CD4-positive, alpha-beta T cell treated with Interleukin-2 at 100 ng/mL for 4 hours (primary cell): ENCODE results near the gene RND3.

ENCODE experiments used
- DNase-seq: peaks from one replicate; pipeline ENCODE4 v3.0.0-alpha.2; 2020; ENCODE audit warnings: low spot score

The RND3 gene

DNA sequence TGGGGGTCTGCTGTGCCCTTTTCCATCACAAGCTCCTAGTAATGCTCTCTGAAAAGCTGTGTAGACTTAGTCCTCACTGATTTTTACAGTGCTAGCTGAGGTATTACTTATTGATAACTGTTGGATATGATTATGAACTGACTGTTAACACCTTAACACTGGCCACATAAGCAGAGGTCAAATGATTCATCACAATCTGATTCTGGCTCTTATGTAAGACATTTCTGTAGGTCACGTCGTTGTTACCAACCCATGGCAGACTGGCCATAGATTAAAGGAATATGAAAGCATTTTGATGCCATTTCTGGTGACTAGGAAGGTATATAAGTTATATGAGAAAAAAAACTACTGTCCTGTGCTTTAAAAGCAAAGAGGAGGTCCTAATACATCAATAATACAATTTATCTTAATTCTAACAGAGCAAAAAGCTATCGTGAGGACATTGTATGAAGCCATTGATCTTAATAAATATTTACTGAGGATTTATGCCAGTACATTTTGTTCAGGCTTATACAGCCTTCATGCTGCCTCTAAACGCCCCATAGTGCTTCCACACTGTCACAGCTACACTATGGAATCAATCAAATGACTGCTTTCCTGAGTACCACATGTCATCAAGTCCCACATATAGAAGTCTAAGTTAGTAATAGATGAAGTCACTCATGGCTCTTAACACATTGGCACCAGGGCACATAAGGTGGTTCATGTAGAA is 6.9 kb upstream of the RND3 start:
- no peak for DNase-seq

DNA sequence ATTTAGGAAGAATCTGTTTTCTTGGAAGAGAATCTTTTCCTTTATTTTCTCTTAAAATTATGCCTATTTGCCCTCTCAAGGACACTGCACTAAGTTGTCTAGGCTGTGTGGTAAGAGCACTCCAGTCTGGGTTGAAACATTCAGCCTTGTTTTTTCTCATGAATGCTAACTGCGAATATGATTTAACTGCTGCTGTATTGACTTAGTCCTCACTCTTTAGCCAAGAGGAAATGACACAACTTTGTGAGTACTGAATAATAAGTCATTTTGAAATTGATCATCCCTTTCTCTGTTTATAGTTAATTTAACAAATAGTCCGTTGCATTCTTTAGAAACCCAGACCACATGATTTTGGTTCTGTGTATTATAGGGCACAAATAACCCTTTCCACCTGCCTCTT is 4.5 kb upstream of the RND3 start:
- no peak for DNase-seq

DNA sequence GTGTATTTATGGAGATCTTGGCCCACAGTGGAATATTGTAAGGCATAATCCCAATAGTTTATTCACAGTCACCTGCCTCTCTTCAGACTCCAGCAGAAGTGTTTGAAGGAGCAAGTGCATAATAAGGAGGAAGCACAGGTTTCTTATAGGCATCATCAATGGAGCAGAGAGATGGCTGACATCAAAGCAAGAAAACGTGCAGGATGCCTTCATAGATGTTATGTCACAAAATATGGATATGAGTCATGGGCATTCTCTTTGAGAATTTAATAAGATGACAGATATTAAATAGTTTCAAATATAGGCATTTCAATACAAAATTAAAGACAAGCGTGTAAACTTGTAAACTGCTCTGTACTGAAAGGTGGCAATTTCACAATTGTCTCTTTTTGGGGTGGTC is 4.0 kb upstream of the RND3 start:
- DNase-seq = no peak

DNA sequence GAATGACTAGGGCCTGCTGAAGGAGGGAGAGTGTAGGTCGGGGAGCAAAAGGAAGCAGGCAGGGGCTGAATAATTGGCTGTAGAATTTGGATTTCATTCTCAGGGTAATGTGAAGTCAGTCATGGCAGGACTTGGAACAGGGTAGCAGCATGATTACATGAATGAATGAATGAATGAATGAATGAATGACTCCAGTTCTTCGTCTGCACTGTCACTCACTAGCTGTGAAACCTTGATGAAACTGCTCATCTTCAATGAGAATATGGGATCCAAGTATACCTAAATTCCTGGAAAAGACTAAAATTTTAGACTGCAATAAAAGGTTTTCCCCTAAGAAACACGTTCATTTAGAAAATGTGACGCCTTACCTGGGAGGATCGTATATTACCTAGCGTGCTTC is 3.0 kb upstream of the RND3 start:
- no peak for DNase-seq

DNA sequence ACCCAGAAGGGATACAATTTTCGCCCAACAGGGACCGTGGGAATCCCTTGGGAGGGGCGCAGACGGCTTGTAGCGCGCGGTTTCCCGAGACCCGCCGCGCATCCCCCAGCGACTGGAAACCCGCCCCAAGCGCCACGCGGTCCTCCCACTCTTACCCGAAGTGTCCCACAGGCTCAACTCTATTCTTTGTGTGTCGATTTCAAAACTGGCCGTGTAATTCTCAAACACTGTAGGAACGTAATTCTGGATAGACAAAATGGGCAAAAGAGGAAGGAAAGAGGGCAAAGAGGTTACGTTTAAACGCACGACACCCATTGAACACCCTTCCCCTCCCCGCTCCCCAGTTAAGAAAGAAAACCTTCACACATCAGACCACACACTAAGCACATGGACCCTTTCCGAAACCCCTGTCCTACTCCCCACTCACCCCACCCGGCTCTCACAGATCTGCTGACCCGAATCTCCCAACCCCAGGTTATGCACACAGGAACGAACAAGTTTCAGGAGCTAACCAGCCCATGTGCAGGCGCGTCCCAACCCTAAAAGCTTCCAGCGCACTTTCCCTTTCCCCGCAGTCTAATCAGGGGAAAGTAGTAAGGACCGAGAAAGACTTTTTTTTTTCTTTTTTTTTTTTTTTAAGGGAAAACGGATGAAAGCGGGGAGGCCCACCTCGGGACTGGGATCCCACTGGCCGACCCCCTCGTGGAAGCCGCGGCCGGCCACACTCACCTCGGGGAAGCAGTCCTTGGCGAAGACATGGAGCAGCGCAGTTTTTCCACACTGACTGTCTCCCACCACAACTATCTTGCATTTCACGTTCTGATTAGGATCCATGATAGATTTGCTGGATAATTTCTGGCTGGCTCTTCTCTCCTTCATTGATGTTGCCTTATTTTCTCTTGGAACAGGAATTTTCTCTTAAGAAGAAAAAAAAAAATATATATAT is 655 bp downstream of the RND3 start:
- no peak for DNase-seq

DNA sequence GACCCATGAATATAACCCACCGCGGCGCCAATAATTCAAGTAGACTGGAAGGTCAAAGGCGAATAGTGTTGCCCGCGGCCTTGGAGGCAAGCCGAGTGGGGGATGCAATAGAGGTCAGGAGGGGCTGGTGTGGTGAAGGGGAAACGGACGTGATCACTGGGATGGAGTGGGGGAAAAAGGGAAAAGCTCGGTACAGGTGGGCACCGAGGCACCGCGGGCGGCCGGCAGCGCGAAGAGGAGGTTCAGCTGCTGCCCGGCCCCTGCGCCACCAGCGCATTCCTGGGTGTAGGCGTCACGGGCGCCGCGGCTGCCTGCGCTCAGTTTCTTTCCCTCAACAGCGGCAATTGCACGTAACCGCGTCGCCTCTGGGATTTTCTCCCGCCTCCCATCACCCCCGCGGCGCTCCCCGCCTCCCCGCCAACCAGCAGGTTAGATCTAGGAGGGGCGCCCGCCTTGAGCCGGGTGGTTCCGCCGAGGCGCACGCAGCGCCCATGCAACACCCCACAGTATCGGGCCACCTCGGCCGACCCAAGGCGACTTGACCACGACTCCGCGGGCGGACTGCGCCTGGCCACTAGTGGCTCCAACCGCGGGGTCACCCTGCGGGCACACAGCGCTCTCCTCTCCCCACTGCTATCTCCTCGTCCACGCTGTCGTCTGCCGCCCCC is 1.5 kb downstream of the RND3 start:
- DNase-seq = no peak

DNA sequence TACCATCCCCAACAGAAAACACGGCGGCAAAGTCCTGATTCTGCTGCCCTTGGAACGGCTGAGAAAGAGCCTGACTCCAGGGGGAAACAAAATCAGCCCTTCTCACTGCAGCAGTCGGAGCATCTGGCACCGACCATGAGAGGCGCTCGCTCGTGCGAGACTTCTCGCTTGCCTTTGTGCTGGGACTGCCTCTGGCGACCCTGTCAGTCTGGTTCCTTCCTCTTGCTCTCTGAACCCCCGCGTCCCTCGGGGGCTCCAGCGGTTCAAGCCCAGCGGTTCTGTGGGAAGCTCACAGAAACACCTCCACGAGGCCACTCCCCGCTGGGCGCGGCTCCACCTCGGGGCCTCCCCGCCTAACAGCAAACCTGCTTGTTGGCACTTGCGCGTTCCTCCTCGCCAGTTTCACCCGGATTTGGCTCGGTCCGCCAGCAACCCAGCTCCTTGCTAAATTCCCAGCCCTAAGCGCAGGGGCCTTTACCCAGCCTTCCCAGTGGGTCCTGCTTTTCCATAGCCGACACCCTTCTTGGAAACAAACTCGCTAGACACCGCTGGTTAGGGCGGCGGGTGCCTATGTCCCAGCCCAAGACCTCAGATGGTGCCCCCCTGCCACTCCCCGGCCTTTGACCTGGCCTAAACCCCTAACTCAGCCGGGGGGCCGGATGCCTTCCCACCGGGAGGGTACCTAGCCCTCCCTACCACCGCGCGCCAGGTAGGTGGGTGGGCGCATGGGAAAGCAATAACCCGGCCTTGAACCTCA is 2.2 kb downstream of the RND3 start:
- DNase-seq = no peak

DNA sequence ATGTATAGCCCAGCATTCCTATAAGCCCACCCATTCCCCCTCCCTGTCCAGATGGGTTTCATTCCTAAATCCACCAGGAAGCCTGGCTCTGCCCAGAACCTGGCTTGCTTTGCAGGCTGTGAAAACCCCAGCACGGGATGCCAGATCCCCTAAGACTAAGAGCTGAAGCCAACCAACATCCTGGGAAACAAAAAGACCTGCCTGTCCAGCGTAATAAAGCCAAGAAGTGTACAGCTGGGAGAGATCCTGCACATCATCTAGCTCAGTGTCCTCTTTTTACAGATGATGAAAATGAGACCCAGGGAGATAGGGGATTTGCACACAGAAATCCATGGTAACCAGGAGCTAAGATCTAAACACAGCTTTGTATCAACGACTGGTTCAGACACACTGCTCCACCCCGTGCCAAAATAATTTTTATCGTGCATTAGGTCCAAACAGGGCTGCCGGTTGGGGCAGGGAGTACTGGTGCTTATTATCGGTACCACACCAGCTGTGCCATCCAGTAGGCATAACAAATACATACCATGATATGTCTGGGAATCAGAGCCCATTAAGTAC is 2.9 kb downstream of the RND3 start:
- DNase-seq = no peak

DNA sequence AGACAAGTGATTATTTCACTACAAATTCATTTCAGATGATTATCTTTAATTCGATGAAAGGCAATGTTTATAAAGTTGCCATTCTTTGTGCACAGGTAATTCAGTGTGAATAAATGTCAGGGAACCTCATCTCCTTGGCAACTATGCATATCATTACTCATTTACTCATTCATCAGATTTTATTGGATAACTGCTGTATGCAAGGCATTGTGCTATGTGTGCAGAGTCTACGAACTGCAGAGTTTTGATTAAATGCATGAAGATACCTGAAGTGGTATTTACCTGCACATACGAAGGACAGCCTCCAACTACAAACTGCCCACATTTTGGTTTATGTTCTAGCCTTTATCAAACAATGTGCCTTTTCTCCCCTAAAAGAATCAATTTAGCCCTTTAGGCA is 3.5 kb downstream of the RND3 start:
- DNase-seq = no peak

DNA sequence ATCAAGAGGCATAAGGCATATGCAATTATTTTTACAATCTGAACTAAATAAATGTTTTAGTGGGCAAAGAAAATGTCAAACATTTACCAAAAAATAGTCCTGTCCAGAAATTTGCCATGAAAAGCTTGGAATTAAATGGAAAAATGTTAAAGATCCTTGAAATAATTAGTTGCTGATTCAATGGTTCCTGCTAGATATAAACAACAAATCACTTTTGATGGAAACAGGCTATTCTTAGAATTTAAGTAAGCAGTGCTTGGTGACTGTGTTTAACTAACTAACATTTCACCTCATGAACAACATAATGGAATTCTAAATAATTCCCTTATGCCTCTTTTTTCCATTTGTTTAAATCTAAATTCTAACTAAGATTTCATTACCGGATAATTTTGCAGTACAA is 3.9 kb downstream of the RND3 start:
- no peak for DNase-seq

DNA sequence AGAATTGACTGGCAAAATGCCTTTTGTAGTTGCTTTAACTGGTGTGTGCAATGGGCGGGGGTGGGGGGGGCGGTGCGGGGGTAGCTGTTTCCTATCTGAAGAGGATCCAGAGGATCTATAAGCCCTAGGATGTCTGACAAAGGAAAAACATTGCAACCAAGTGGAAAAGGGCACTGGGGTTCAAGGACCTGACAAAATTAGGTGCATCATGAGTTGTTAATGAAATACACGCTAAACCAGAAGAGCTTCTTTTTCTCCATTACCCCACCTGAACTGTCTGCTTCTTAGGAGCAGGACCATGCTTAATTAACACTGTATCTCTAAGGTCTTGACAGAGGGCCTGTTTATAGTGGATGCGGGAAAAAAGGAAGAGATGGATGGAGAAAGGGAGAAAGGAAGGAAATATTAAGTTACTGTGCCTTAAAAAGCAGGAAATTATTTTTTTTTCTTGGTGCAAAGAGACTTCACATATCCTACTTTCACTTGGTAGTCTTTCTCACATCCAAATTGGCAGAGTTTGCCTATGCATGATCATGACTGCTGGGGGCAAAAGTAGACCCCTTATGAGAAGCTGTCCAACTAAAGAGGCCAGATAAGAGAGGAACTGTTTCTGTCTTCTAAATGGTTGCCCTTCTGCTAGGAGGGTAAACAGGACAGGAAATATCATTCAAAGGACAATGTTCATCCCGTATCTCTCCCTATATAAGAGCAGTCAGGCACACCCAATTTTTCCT is 4.6 kb downstream of the RND3 start:
- no peak for DNase-seq

DNA sequence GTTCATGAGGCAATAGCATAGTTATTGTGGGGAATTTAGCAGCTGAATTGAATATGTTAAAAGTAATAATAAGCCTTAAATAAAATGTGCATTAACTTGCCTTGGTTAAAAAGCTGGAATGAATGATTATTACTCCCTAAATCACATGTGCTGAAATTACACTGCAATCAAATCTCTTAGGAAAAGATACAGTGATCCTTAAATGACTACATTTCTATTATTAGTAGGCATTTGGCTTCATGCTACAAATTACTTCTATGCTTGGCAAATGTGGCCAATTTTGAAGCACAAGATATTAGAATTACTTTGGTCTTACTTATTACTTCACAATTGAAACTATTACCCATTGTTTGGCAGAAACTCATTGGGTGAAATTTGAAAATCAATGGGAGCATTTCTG is 5.4 kb downstream of the RND3 start:
- no peak for DNase-seq

DNA sequence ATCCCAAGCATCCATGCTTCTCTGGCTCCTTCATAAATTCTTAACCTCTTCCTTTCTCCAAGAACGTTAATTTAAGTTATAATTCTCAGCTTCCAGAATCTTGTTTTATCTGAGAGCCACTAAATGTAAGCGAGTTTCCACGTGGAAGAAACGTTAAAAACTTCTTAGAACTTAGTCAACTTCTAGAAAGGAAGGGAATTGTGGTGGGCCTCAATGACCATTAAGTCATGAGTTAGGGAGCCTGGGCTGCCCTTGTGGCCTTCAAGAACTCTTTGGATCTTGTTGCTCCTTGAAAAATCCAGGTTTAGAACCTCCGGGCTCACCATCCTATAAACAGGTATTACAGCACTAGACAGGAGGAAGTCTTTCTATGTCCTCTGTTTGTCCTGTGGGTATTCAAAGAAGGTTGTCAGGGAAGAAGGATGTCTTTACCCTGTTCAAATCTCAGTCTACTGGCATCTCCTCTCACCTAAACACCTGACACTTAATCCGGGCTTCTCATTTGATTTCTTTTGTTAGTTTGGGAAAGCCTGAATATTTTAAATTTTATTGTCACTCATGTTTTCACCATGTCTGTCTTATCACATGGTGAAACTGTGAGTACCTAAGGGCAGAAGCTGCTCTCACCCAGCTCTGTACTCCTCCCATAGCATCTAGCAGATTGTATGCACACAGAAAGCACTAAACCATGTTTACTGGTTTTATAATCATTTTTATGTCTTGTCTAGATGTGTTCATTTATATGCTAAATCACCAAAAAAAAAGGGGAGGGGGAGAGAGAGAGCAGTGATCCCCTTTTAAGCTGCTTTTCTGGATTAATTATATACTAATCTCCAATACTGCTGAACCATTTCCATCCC is 6.3 kb downstream of the RND3 start:
- DNase-seq = no peak

DNA sequence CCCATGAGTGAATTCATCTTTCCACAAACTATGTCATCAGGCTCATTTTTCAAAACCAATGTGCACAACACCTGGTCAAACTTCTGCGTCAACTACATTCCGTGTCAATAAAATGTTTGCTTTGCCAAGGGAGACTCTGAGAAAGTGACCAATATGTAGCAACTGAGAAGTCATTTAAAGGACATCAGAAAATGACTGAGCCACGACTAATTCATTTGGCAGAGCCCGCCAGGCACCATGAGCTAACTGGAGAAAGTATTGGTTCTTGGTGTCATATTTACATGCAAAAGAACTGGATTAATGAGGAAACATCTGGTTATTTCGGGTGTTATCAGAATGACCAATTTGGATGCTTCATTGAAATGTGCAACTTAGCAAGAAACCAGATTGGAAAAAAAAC is 7.2 kb downstream of the RND3 start:
- DNase-seq = no peak

DNA sequence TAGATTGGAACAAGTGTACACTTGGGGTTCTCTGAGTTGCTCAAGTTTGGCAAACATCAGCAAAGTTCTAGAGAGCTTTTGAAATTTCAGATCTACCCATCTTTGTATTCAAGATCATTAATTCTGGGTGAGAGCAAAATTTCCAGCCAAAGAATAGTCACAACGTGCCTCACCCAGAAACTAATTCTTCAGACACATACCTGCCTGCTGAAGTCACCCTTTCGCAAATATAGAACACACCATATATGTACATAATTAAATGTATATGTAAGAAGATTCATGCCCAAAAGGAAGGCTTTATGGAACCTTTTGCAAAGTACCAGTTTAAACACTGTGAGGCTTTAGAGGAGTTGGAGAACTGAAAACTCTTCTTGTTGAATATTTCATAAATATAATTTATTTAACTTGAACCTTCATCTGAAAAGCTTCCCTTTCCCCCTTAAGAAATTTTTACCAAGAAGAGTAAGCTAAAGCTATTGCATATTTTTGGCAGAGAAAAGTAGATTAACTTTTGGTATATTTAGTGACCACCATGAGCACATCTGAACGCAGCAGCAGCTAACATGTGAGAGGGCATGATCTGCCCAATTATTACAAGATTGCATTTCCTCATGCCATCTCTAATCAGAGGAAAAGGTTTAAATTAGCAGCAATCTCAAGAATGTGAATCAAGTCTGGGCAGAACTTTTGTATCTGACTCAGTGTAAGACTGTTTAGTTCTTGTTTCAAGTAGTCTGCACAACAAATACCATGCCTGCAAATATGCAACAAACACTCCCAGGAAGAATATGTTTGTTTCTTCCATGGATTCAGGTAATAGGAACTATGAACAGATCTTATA is 8.2 kb downstream of the RND3 start:
- no peak for DNase-seq

DNA sequence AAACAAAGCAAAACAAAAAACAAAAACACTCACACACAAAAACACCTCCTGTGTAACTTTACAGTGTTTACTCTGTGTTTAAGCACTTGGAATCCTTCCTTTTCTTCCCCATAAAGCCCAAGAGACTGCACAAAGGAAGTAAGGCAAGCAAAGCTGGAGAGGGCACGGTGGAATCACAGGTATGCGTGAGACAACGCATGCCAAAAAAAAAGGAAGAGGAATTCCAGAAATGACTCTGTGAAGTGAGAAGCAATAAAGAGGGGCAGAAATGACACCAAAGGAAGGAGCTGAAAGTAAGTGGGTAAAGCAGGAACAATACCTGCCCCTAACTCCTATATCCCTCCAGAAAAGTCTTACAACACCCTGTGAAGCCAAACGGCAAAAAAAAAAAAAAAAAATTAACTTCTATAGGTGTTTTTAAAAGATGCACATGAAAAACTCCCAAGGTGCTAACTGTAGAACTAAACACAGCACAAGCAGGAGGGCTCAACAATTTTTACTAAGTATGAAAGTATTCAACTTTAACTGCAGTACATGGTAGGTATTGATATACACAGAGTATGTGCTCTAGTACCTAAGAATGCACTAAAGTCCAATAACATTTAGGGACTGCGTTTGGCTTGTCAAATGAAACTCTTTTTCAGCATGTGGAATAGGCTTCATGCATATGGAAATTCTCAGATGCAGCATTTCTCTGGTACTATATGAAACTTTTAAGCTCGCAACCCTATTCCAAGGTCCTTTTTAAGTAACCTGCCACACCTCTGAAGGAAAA is 9.1 kb downstream of the RND3 start:
- no peak for DNase-seq

DNA sequence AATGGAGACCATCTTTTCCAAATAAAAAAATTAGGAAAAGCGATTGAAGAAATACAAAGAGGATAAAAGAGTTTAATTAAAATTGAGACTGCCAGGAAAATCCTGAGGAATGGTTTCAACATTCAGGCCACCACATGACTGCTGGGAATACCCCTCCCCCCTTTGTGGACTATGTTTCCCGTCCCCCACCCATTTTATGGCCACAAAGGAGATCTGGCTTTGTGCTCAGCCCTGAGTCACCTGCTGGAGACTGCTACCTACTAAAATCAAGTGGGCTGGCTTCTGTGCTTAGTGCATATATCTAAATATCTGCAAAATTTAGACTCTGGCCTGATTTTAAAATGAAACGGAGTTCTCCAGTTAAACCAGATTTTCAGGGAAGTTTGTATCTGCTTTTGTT is 10.1 kb downstream of the RND3 start:
- DNase-seq = no peak

DNA sequence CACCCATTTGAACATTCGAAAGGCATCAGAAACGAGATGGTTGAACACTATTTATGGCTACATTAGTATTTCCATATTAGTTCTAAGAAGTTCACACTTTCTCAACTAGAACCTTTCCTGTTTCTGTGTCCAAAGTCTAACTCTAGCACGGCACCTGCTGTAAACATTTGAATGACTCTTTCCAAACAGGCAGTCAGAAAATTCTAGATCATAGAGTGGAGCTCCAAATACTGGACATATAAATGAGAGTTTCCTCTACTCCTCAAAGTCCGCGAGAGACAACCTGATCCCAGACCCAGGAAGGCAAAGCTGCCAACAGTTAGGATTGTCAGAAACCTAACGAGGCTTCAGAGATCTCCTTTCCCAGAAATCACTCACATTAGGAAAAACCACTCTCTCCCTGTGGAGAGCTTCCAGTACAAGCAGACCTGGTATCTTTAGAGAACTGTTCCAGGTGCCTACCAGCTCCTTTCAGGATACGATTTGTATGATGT is 10.6 kb downstream of the RND3 start:
- DNase-seq = no peak
